ENCODE measurements around the gene NUDT4. TPM values are rescaled to one million over a fixed set of nuclear protein-coding genes. Genes with fewer than 3 reads are reported as not detected.
A peak's percentile ranks its signal among the peaks of the same experiment; 100 is the strongest.

NUDT4 gene
- total and polyA plus RNA-seq, 9 of the 15 experiments (the other 6 are each of a cell fraction or from before 2014, with no cell fraction given), result 38.1 to 164 (median 99.2) TPM

GRCh38 chr12:93402333-93403311, 24.9 kb downstream of the NUDT4 start (continued):
- peak; percentile 86 for TF ChIP-seq ZNF121 (CRISPR knock-in tag; conservative IDR thresholded peaks at IDR 0.05)
- peak; percentile 37; the same call in 1 of the 2 replicates for TF ChIP-seq POLR2A (conservative IDR thresholded peaks at IDR 0.05)

- FAIRE-seq (no peak), DNase-seq (ENCODE audit: extremely low read depth in 1 of 4, low spot score in 3 of 4) (no peak), ATAC-seq (peak; percentile 54)
- H3K4me2 ChIP-seq (ENCODE audit: insufficient read depth, low read length), result no peak overlapping the region
- CTCF ChIA-PET (ENCODE audit: low intra/inter-chr PET ratio), result no interaction called here
- no peak overlapping the region for H2AFZ ChIP-seq (ENCODE audit: low read depth, low read length)
- in situ Hi-C loops (cut with MboI), result loop anchor here (25.0 kb wide), 2 partner anchors 417 to 617 kb away; no protein-coding TSS in a partner anchor
- H4K20me1 ChIP-seq (replicated peaks; ENCODE audit: control insufficient read depth, insufficient read depth, low read length), result no peaks in the 10 kb centered on the region; the same call in 1 of the 2 replicates
- BruUV-seq (replicated peaks), result no TSS peak
- 73% methylated on average over 7 of the region's 7 CpGs for WGBS (ENCODE audit: insufficient coverage, low coverage, missing lambda C conversion rate)
- no peaks in the 10 kb centered on the region for H3K9me3 ChIP-seq (replicated peaks; ENCODE audit: control insufficient read depth, insufficient read depth, low read depth, low read length)
- H3K9me1 ChIP-seq (ENCODE audit: control insufficient read depth, insufficient read depth, low read length), result no peaks in the 10 kb centered on the region
- H3K27ac ChIP-seq (ENCODE audit: extremely low read depth, low read depth, low read length), result peak overlapping the region; percentile 33; the same call in 1 of the 3 replicates
- intact Hi-C loops (cut with micrococcal nuclease), result no loop called here
- no peak overlapping the region for H3K9ac ChIP-seq (ENCODE audit: insufficient read depth in 1 of 2, low read depth in 2 of 2, low read length in 2 of 2)
- H3K79me2 ChIP-seq (ENCODE audit: control insufficient read depth, insufficient read depth, low read length), result no peaks in the 10 kb centered on the region
- no peak overlapping the region for H3K4me3 ChIP-seq
- H3K36me3 ChIP-seq (ENCODE audit: control insufficient read depth, insufficient read depth, low read length), result peaks cover 45% of the 10 kb centered on the region
- POLR2A ChIA-PET, result interaction anchor here (0.6 to 1.7 kb wide), 13 partner anchors 10 to 417 kb away, joined by 3 to 5 read pairs (median 3); no protein-coding TSS in a partner anchor
- no peaks in the 10 kb centered on the region for H3K4me1 ChIP-seq (replicated peaks in 1 of 2; ENCODE audit: control insufficient read depth in 2 of 2, insufficient read depth in 2 of 2, low read length in 2 of 2)
- no peaks in the 10 kb centered on the region for H3K27me3 ChIP-seq (ENCODE audit: control insufficient read depth in 2 of 2, insufficient read depth in 2 of 2, low read length in 2 of 2)
- TF ChIP-seq HMG20B (CRISPR knock-in tag; IDR thresholded peaks at IDR 0.05) (no peak), ZNF444 (CRISPR knock-in tag; IDR thresholded peaks at IDR 0.05) (no peak), POLR2H (tag; IDR thresholded peaks at IDR 0.05; ENCODE audit: low read depth) (peak; percentile 33), USF2 (CRISPR knock-in tag; IDR thresholded peaks at IDR 0.05) (no peak), ESRRB (CRISPR knock-in tag; IDR thresholded peaks at IDR 0.05; ENCODE audit: borderline replicate concordance) (no peak), ZC3H4 (CRISPR knock-in tag; IDR thresholded peaks at IDR 0.05; ENCODE audit: borderline replicate concordance) (no peak), POLR2B (IDR thresholded peaks at IDR 0.05; ENCODE audit: low read depth, partially characterized antibody) (peak; percentile 66), ZMIZ1 (IDR thresholded peaks at IDR 0.05; ENCODE audit: low read depth in 2 of 2, low read length in 2 of 2) (0 out of 4 replicates have a peak, but pooled peaks of 1 of the 2 experiments have one; percentile 25), KDM2B (CRISPR knock-in tag; IDR thresholded peaks at IDR 0.05) (no peak), ZNF263 (CRISPR knock-in tag; IDR thresholded peaks at IDR 0.05; ENCODE audit: borderline replicate concordance) (no peak)
Measured at GRCh38 chr12:93403988-93404803, 26.5 kb downstream of the NUDT4 start.
